Thyroid gland (tissue), 4 donors: ENCODE results near the gene IRAK3. TPM values are rescaled to one million over a fixed set of nuclear protein-coding genes. Genes with fewer than 3 reads are reported as not detected.

Experiments used
- DNase-seq, 2 donors: peaks; one replicate each; pipeline ENCODE4 v3.0.0-alpha.2; 2019
- H3K27ac ChIP-seq, 3 donors: fragments of 200-600 bp; sonication (generic); 1 replicate in 2 of 3; 2 replicates in 1 of 3; pipeline ENCODE4 v1.5.1; 2016 to 2019; ENCODE audit warnings: mild to moderate bottlenecking in 1 of 3, moderate library complexity in 1 of 3
- H3K27me3 ChIP-seq: fragments of 200-600 bp; sonication (generic); one replicate; pipeline ENCODE4 v1.5.1; 2019
- H3K36me3 ChIP-seq, 2 donors: fragments of 200-600 bp; sonication (generic); one replicate each; pipeline ENCODE4 v1.5.1; 2016 to 2019
- H3K4me1 ChIP-seq, 2 donors: fragments of 200-600 bp; sonication (generic); one replicate each; pipeline ENCODE4 v1.5.1; 2017 to 2019
- H3K4me3 ChIP-seq, 3 donors: fragments of 200-600 bp; sonication (generic); replicated peaks in 1 of 3; 1 replicate in 2 of 3; 2 replicates in 1 of 3; pipeline ENCODE4 v1.5.1; 2016; ENCODE audit warnings: mild to moderate bottlenecking in 1 of 3
- H3K9me3 ChIP-seq: fragments of 200-600 bp; sonication (generic); one replicate; pipeline ENCODE4 v1.5.1; 2017
- CTCF ChIP-seq, 6 experiments: fragments of 200-600 bp in 3 of 6; fragments of 450-650 bp in 3 of 6; sonication (generic) in 3 of 6; IDR thresholded peaks; one replicate each; pipeline ENCODE4 v1.5.1; 2016 to 2019; ENCODE audit warnings: antibody characterized with exemption in 6 of 6, mild to moderate bottlenecking in 2 of 6, inconsistent platforms in 1 of 6, moderate library complexity in 1 of 6
- POLR2A ChIP-seq, 2 donors: fragments of 450-650 bp; IDR thresholded peaks; one replicate each; pipeline ENCODE4 v1.6.1; 2017; ENCODE audit warnings: antibody characterized with exemption in 2 of 2, mild to moderate bottlenecking in 2 of 2, moderate library complexity in 1 of 2
- WGBS, 2 donors: methylation state at CpG; one replicate each; pipeline ENCODE4 v1.1.5; 2017; 5-methylcytosine and 5-hydroxymethylcytosine counted together
- intact Hi-C: fragments of 100-400 bp; cut with DNase I; formaldehyde crosslinking; loops from one replicate; pipeline ENCODE4 v1.15.1; 2023
- total RNA-seq, 4 donors: library from RNA; depleted of rRNA; stranded (reverse); fragments of >200 nt; gene quantifications; one replicate each; pipeline ENCODE4 v1.2.3, GENCODE V29; 2016

IRAK3 gene
- total RNA-seq, 4 donors from 2014 or later: 8.0 to 26.6 (median 17.6) TPM

GRCh38 chr12:66279123-66279712, 90.2 kb downstream of the IRAK3 start:
- peak in 1 of 2 donors; percentile 15 for DNase-seq
- Histone ChIP-seq H3K4me1 (no peaks in the 10 kb centered on the region), H3K9me3 (no peaks in the 10 kb centered on the region), H3K4me3 (no peak overlapping the region), H3K27ac (no peak overlapping the region), H3K27me3 (no peaks in the 10 kb centered on the region), H3K36me3 (no peaks in the 10 kb centered on the region)
- intact Hi-C loops: no loop called here
- WGBS, 2 donors: 42% methylated on average over 3 of the region's 3 CpGs
- TF ChIP-seq CTCF (IDR thresholded peaks at IDR 0.05): peak in 4 of 6 experiments; percentile 29 to 58 (median 46)
- no peak for TF ChIP-seq POLR2A (IDR thresholded peaks at IDR 0.05)

DNA sequence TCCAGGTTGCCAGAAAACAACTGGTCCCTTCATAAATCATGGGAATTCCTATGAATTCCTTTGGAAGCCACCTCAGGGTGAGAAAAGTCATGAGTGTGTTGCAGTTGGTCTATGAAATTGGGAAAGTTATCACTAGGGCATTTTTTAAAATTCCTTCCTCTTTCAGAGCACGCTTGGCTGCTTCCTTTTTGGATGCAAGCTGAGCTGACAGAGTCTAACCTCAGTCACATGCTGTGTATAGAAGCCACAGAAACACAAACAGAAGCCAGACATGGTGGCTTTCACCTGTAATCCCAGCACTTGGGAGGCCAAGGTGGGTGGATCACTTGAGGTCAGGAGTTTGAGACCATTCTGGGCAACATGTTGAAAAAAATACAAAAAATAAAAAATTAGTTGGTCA, 91.5 kb downstream of the IRAK3 start:
- intact Hi-C loops: no loop called here
- 67 to 84% methylated on average over 1 of the region's 1 CpG for WGBS, 2 donors

GRCh38 chr12:66282244-66282643, 93.2 kb downstream of the IRAK3 start:
- H3K27ac ChIP-seq: no peak overlapping the region
- H3K9me3 ChIP-seq: no peaks in the 10 kb centered on the region
- no peak for DNase-seq
- no peak overlapping the region for H3K4me3 ChIP-seq
- no peaks in the 10 kb centered on the region for H3K36me3 ChIP-seq
- no peaks in the 10 kb centered on the region for H3K4me1 ChIP-seq
- WGBS, 2 donors: 92% methylated on average over 3 of the region's 3 CpGs
- TF ChIP-seq POLR2A (IDR thresholded peaks at IDR 0.05): no peak
- TF ChIP-seq CTCF (IDR thresholded peaks at IDR 0.05): no peak
- H3K27me3 ChIP-seq: no peaks in the 10 kb centered on the region
- intact Hi-C loops: no loop called here

More for the DNA sequence above, 91.5 kb downstream of the IRAK3 start:
- no peaks in the 10 kb centered on the region for H3K4me1 ChIP-seq
- no peak overlapping the region for H3K27ac ChIP-seq
- no peak for DNase-seq
- H3K9me3 ChIP-seq: no peaks in the 10 kb centered on the region
- no peaks in the 10 kb centered on the region for H3K27me3 ChIP-seq
- no peak overlapping the region for H3K4me3 ChIP-seq
- no peak for TF ChIP-seq CTCF (IDR thresholded peaks at IDR 0.05)
- no peaks in the 10 kb centered on the region for H3K36me3 ChIP-seq

DNA sequence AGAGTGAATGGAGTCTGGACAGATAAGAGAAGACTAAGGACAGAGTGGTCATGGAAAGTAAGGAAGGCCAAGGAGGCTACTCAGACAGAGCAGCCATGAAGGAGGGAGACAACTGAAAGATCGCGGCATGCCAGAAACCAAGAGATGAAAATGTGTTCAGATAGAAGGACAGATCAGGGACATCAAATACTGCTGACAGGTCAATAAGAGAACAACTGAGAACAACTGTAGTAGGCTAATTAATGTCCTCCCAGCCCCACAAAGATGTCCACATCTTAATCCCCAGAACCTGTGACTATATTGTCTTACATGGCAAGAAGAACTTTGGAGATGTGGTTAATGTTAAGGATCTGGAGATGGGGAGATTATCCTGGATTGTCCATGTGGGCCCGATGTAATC, 98.3 kb downstream of the IRAK3 start:
- no peak overlapping the region for H3K27ac ChIP-seq
- intact Hi-C loops: no loop called here
- no peaks in the 10 kb centered on the region for H3K4me1 ChIP-seq
- no peaks in the 10 kb centered on the region for H3K36me3 ChIP-seq
- WGBS, 2 donors: 94 to 99% methylated on average over 3 of the region's 3 CpGs
- no peak overlapping the region for H3K4me3 ChIP-seq
- no peak for DNase-seq
- no peaks in the 10 kb centered on the region for H3K9me3 ChIP-seq
- H3K27me3 ChIP-seq: no peaks in the 10 kb centered on the region
- TF ChIP-seq POLR2A (IDR thresholded peaks at IDR 0.05) (no peak), CTCF (IDR thresholded peaks at IDR 0.05) (no peak)

DNA sequence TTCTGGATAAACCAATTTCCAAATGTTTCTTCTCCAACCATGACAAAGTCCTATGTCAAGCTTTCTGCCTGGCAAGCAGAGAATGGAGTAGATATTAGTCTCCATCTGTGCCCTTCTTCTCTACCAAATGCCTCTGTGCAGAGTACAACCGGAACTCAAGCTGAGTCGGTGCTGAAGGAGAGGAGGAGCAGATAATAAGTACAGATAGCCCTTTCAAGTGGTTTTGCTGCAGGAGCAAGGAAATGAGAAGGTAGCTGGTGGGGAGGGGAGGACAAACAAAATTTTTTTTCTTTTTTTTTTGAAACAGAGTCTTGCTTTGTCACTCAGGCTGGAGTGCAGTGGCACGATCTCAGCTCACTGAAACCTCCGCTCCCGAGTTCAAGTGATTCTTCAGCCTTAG, 99.1 kb downstream of the IRAK3 start:
- Histone ChIP-seq H3K4me3 (no peak overlapping the region), H3K27me3 (no peaks in the 10 kb centered on the region), H3K27ac (no peak overlapping the region), H3K9me3 (no peaks in the 10 kb centered on the region), H3K4me1 (no peaks in the 10 kb centered on the region), H3K36me3 (no peaks in the 10 kb centered on the region)
- TF ChIP-seq CTCF (IDR thresholded peaks at IDR 0.05): no peak
- TF ChIP-seq POLR2A (IDR thresholded peaks at IDR 0.05): no peak
- intact Hi-C loops: no loop called here
- WGBS, 2 donors: 63 to 74% methylated on average over 5 of the region's 5 CpGs
- no peak for DNase-seq
